ENCODE data around the gene BICD1. TPM values are rescaled to one million over a fixed set of nuclear protein-coding genes. Genes with fewer than 3 reads are reported as not detected.
A peak's percentile ranks its signal among the peaks of the same experiment; 100 is the strongest.

BICD1 gene
- 561 TPM for total RNA-seq (ENCODE audit: unreplicated experiment)
- long read RNA-seq, full-length matches to known transcripts, result 13 of 37 reads
- long read RNA-seq, partial matches to known transcripts, result 11 of 37 reads
- long read RNA-seq, other reads (novel, unspliced or antisense), result 13 of 37 reads

GRCh38 chr12:32106517-32107358 lies at the start of gene BICD1:
TSS of gene BICD1 (plus strand) at chr12:32106847. CDS start at chr12:32107332, 485 bp downstream.
- peak; percentile 32 for TF ChIP-seq CTCF (IDR thresholded peaks at IDR 0.05; ENCODE audit: partially characterized antibody, unreplicated experiment)
- H3K4me1 Mint-ChIP-seq (ENCODE audit: low read depth, unreplicated experiment), result peaks cover 7% of the 10 kb centered on the region
- peaks cover 15% of the 10 kb centered on the region for H3K27me3 Mint-ChIP-seq (ENCODE audit: unreplicated experiment)
- H3K36me3 Mint-ChIP-seq (ENCODE audit: unreplicated experiment), result peaks cover 11% of the 10 kb centered on the region
- peak within 1 kb of the TSS; percentile 98 for H3K4me3 Mint-ChIP-seq (ENCODE audit: unreplicated experiment)
- H3K9me3 Mint-ChIP-seq (ENCODE audit: unreplicated experiment), result peaks cover 25% of the 10 kb centered on the region
- peak within 1 kb of the TSS; percentile 99 for H3K27ac Mint-ChIP-seq (ENCODE audit: unreplicated experiment)
- peak; percentile 98 for DNase-seq

GRCh38 chr12:32061033-32061432 lies 45.6 kb upstream of the BICD1 start:
- no peak for TF ChIP-seq CTCF (IDR thresholded peaks at IDR 0.05; ENCODE audit: partially characterized antibody, unreplicated experiment)
- Mint-ChIP-seq H3K27ac (ENCODE audit: unreplicated experiment) (no peak overlapping the region), H3K4me1 (ENCODE audit: low read depth, unreplicated experiment) (peaks cover 4% of the 10 kb centered on the region), H3K4me3 (ENCODE audit: unreplicated experiment) (no peak overlapping the region), H3K27me3 (ENCODE audit: unreplicated experiment) (peaks cover 1% of the 10 kb centered on the region), H3K9me3 (ENCODE audit: unreplicated experiment) (peaks cover 2% of the 10 kb centered on the region), H3K36me3 (ENCODE audit: unreplicated experiment) (no peaks in the 10 kb centered on the region)
- no peak for DNase-seq

GRCh38 chr12:32062881-32063280 lies 43.8 kb upstream of the BICD1 start:
- peaks cover 2% of the 10 kb centered on the region for H3K9me3 Mint-ChIP-seq (ENCODE audit: unreplicated experiment)
- H3K4me1 Mint-ChIP-seq (ENCODE audit: low read depth, unreplicated experiment), result peaks cover 10% of the 10 kb centered on the region
- DNase-seq, result no peak
- H3K36me3 Mint-ChIP-seq (ENCODE audit: unreplicated experiment), result no peaks in the 10 kb centered on the region
- no peak overlapping the region for H3K4me3 Mint-ChIP-seq (ENCODE audit: unreplicated experiment)
- H3K27me3 Mint-ChIP-seq (ENCODE audit: unreplicated experiment), result peaks cover 1% of the 10 kb centered on the region
- TF ChIP-seq CTCF (IDR thresholded peaks at IDR 0.05; ENCODE audit: partially characterized antibody, unreplicated experiment), result no peak
- no peak overlapping the region for H3K27ac Mint-ChIP-seq (ENCODE audit: unreplicated experiment)

- no peak overlapping the region for H3K4me3 Mint-ChIP-seq (ENCODE audit: unreplicated experiment)
- H3K36me3 Mint-ChIP-seq (ENCODE audit: unreplicated experiment), result no peaks in the 10 kb centered on the region
- H3K27ac Mint-ChIP-seq (ENCODE audit: unreplicated experiment), result no peak overlapping the region
- H3K27me3 Mint-ChIP-seq (ENCODE audit: unreplicated experiment), result peaks cover 2% of the 10 kb centered on the region
- no peak for DNase-seq
- TF ChIP-seq CTCF (IDR thresholded peaks at IDR 0.05; ENCODE audit: partially characterized antibody, unreplicated experiment), result no peak
- H3K4me1 Mint-ChIP-seq (ENCODE audit: low read depth, unreplicated experiment), result peaks cover 10% of the 10 kb centered on the region
- peaks cover 2% of the 10 kb centered on the region for H3K9me3 Mint-ChIP-seq (ENCODE audit: unreplicated experiment)
These were observed 42.9 kb upstream of the BICD1 start for GRCh38 chr12:32063796-32064195.

GRCh38 chr12:32066206-32066605 lies 40.4 kb upstream of the BICD1 start:
- no peak overlapping the region for H3K4me3 Mint-ChIP-seq (ENCODE audit: unreplicated experiment)
- H3K27me3 Mint-ChIP-seq (ENCODE audit: unreplicated experiment), result peaks cover 6% of the 10 kb centered on the region
- DNase-seq, result no peak
- no peaks in the 10 kb centered on the region for H3K36me3 Mint-ChIP-seq (ENCODE audit: unreplicated experiment)
- H3K4me1 Mint-ChIP-seq (ENCODE audit: low read depth, unreplicated experiment), result peaks cover 5% of the 10 kb centered on the region
- peaks cover 2% of the 10 kb centered on the region for H3K9me3 Mint-ChIP-seq (ENCODE audit: unreplicated experiment)
- TF ChIP-seq CTCF (IDR thresholded peaks at IDR 0.05; ENCODE audit: partially characterized antibody, unreplicated experiment), result no peak
- no peak overlapping the region for H3K27ac Mint-ChIP-seq (ENCODE audit: unreplicated experiment)

Data from glutamatergic neuron (in vitro differentiated cells).